Progenitor cell of endocrine pancreas (in vitro differentiated cells): Measurements from ENCODE around the gene ARRDC1. TPM values are rescaled to one million over a fixed set of nuclear protein-coding genes. Genes with fewer than 3 reads are reported as not detected.
A peak's percentile ranks its signal among the peaks of the same experiment; 100 is the strongest.

Source experiments
- DNase-seq: peaks from one replicate; pipeline ENCODE4 v3.0.0; 2021; ENCODE audit warnings: low spot score; ENCODE audit not compliant: unreplicated experiment
- H3K27ac Mint-ChIP-seq: 2 replicates; pipeline ENCODE4 v1.8.0; 2021; ENCODE audit warnings: mild to moderate bottlenecking, moderate library complexity, mixed read lengths
- H3K27me3 Mint-ChIP-seq: 2 replicates; pipeline ENCODE4 v1.8.0; 2021; ENCODE audit warnings: mixed read lengths
- H3K36me3 Mint-ChIP-seq: 2 replicates; pipeline ENCODE4 v1.8.0; 2022; ENCODE audit warnings: mixed read lengths; ENCODE audit not compliant: insufficient read depth
- H3K4me1 Mint-ChIP-seq: 2 replicates; pipeline ENCODE4 v1.8.0; 2021; ENCODE audit warnings: low read depth, mixed read lengths
- H3K4me3 Mint-ChIP-seq: 2 replicates; pipeline ENCODE4 v1.8.0; 2021; ENCODE audit warnings: low read depth, mild to moderate bottlenecking, moderate library complexity, mixed read lengths
- H3K9me3 Mint-ChIP-seq: 2 replicates; pipeline ENCODE4 v1.8.0; 2021; ENCODE audit warnings: low read depth, mixed read lengths
- CTCF ChIP-seq: fragments of 200-600 bp; sonication (generic); IDR thresholded peaks from one replicate; pipeline ENCODE4 v1.5.0; 2021; ENCODE audit warnings: antibody characterized with exemption, mild to moderate bottlenecking; ENCODE audit not compliant: unreplicated experiment
- total RNA-seq: library from RNA; stranded (reverse); gene quantifications from 2 replicates; pipeline ENCODE4 v1.2.1, GENCODE V29; 2021

Gene ARRDC1
- total RNA-seq, 1 donor from 2014 or later, result 74.9 TPM

DNA sequence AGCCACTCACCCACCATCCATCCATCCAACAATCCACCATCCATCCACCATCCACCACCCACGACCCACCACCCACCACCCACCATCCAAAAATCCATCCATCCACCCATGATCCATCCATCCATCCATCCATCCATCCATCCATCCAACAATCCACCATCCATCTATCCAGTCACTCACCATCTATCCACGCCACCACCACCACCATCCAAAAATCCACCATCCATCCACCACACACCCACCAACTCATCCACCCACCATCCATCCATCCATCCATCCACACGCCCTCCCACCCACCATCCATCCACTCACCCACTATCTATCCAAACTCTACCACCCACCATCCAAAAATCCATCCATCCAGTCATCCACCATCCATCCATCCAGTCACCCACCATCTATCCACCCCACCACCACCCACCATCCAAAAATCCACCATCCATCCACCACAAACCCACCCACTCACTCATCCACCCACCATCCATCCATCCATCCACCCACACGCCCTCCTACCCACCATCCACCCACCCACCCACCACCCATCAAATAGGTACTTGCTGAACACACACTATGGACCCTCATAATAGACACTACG lies 35.8 kb upstream of the ARRDC1 start:
- no peak overlapping the region for H3K27ac Mint-ChIP-seq
- H3K9me3 Mint-ChIP-seq, result no peaks in the 10 kb centered on the region
- H3K4me3 Mint-ChIP-seq, result no peak overlapping the region
- H3K36me3 Mint-ChIP-seq, result peaks cover 9% of the 10 kb centered on the region
- no peaks in the 10 kb centered on the region for H3K27me3 Mint-ChIP-seq
- TF ChIP-seq CTCF, result no peak
- no peaks in the 10 kb centered on the region for H3K4me1 Mint-ChIP-seq
- no peak for DNase-seq

DNA sequence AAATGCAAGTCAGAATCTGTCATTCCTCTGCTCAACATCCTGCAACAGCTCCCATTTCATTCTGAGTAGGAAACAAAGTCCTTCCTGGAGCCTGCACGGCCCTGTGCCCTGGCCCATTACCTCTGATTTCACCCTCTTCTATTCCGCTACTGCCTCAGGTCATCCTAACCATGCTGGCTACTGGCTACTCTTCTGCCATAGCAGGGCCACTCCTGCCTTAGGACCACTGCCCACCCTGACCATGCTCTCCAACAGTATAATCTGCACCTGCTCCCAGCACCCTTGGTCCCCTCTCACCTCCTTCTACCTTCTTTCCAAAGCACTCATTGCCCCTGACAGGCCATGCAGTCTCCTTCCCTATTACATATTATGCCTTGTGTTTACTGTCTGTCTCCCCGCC lies 34.9 kb upstream of the ARRDC1 start:
- no peaks in the 10 kb centered on the region for H3K4me1 Mint-ChIP-seq
- H3K27me3 Mint-ChIP-seq, result no peaks in the 10 kb centered on the region
- DNase-seq, result no peak
- no peaks in the 10 kb centered on the region for H3K9me3 Mint-ChIP-seq
- TF ChIP-seq CTCF, result no peak
- H3K36me3 Mint-ChIP-seq, result peaks cover 9% of the 10 kb centered on the region
- no peak overlapping the region for H3K4me3 Mint-ChIP-seq
- peak overlapping the region; percentile 69 for H3K27ac Mint-ChIP-seq

DNA sequence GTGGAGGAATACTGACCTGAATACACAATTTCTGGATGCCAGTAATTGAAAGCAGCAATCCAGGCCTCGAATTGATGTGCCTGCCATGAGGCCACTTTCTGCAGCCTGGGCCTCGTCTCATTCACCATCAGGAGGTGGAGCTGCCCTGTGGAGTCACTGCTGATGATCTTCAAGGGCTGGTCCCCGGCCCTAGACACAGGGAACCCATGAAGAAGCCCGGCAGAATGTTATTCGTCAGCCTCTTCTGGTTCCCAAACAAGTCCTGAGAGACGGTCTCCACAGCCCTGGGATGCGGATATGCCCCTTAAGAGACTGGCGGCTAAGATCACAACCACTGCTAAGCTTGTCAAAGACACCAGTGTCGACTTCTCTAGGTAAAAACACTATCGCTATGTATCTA lies 31.3 kb upstream of the ARRDC1 start:
- no peak for TF ChIP-seq CTCF
- no peak overlapping the region for H3K4me3 Mint-ChIP-seq
- no peaks in the 10 kb centered on the region for H3K27me3 Mint-ChIP-seq
- peaks cover 7% of the 10 kb centered on the region for H3K36me3 Mint-ChIP-seq
- H3K27ac Mint-ChIP-seq, result no peak overlapping the region
- peaks cover 10% of the 10 kb centered on the region for H3K4me1 Mint-ChIP-seq
- no peak for DNase-seq
- no peaks in the 10 kb centered on the region for H3K9me3 Mint-ChIP-seq

DNA sequence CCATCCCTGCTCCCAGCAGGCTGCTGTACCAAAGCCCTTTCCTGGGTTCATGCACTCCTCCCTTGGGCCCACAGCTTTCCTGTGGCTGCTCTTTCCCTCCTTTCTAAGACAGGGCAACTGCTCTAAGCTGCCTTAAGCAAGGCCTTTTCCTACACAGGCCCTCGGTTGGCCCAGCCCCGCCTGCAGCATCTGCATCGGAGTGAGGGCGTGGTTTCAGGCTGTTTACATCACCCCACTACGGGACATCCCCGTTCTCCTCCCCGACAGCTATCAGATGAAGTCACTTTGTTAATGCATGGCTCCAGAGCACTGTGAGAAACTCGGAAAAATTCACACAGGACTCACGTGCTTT lies 30.1 kb upstream of the ARRDC1 start:
- peaks cover 10% of the 10 kb centered on the region for H3K4me1 Mint-ChIP-seq
- H3K4me3 Mint-ChIP-seq, result no peak overlapping the region
- peaks cover 5% of the 10 kb centered on the region for H3K36me3 Mint-ChIP-seq
- no peaks in the 10 kb centered on the region for H3K27me3 Mint-ChIP-seq
- DNase-seq, result no peak
- peak overlapping the region; percentile 11 for H3K27ac Mint-ChIP-seq
- TF ChIP-seq CTCF, result no peak
- H3K9me3 Mint-ChIP-seq, result no peaks in the 10 kb centered on the region

DNA sequence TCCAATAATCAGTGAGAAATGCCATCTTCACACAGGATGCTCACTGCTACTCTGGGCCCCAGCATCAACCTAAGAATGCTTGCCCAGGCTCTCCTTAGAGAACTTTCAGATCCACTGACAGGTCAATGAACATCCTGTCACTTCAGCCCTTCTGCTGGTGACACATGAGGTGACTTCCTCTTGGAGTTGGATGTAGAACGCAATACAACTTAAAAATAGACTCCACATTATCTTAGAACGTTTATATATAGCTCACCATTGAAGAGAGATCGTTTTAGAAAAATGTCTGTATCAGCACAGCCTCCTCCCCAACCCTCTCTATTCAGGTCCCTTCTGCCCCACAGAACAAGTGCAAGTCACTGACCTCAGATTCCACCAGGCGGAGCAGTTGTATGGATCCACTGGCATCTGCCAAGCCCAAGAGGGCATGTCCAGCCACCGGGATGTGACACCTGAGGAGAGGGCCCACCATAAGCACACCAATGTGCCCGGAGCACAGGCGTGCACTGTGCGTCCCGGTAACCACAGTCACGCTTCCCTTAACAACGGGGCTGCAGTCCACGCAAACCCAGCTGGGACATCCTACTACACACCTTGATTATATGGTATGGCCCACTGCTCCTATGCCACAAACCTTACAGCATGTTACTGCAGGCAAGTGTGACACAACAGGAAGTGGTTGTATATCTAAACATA lies 29.6 kb upstream of the ARRDC1 start:
- Mint-ChIP-seq H3K27me3 (no peaks in the 10 kb centered on the region), H3K9me3 (no peaks in the 10 kb centered on the region), H3K36me3 (peaks cover 3% of the 10 kb centered on the region), H3K4me3 (no peak overlapping the region), H3K4me1 (peaks cover 10% of the 10 kb centered on the region), H3K27ac (no peak overlapping the region)
- TF ChIP-seq CTCF, result no peak
- DNase-seq, result no peak
